ENCODE results near the gene OR2L5.

DNA sequence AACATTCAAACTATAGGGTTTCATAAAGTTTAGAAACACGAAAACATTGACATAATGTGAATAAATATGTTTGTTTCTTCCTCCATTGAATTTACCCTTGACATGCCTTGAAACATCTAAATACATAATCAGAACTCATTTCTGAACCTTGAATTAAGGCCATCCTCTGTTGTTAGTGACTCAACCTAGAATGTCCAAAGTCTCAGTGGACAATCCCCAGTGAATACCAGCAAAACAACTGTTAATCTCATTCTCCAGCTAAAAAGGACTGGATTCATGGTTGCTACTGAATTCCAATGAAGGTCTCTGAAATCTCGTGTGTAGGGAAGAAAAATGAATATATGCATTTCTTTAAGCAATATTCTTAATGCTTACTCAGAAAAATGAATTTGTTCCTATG, 16.3 kb downstream of the OR2L5 start, which contains the start of gene OR2L2:
- TF ChIP-seq, protein P1, sequence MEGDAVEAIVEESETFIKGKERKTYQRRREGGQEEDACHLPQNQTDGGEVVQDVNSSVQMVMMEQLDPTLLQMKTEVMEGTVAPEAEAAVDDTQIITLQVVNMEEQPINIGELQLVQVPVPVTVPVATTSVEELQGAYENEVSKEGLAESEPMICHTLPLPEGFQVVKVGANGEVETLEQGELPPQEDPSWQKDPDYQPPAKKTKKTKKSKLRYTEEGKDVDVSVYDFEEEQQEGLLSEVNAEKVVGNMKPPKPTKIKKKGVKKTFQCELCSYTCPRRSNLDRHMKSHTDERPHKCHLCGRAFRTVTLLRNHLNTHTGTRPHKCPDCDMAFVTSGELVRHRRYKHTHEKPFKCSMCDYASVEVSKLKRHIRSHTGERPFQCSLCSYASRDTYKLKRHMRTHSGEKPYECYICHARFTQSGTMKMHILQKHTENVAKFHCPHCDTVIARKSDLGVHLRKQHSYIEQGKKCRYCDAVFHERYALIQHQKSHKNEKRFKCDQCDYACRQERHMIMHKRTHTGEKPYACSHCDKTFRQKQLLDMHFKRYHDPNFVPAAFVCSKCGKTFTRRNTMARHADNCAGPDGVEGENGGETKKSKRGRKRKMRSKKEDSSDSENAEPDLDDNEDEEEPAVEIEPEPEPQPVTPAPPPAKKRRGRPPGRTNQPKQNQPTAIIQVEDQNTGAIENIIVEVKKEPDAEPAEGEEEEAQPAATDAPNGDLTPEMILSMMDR (IDR thresholded peaks at IDR 0.05): no peak
- no peak for TF ChIP-seq POLR2A (IDR thresholded peaks at IDR 0.05)

Measured in esophagus squamous epithelium (tissue), 4 donors.